ENCODE data around the gene PAIP2.
"Not testable (repeated sequence)": the region's sequence is repeated elsewhere in the genome, so short reads cannot be mapped to it uniquely, and the experiment has no call there.

The PAIP2 gene

GRCh38 chr5:139354186-139354585 lies 12.5 kb downstream of the PAIP2 start:
- Histone ChIP-seq H3K27ac (ENCODE audit: low read depth, low read length, poor library complexity, severe bottlenecking) (no peak overlapping the region), H3K4me2 (ENCODE audit: low read length) (no peak overlapping the region), H3K4me3 (ENCODE audit: low read depth, low read length, poor library complexity, severe bottlenecking) (no peak overlapping the region), H3K36me3 (ENCODE audit: insufficient read depth, low read length) (peaks cover 64% of the 10 kb centered on the region), H3K9me2 (ENCODE audit: low read depth, low read length) (no peaks in the 10 kb centered on the region), H3K9me3 (ENCODE audit: low read length) (peaks cover 2% of the 10 kb centered on the region; the same call in 1 of the 2 replicates), H3K27me3 (ENCODE audit: insufficient read depth, low read length) (no peaks in the 10 kb centered on the region), H3F3A (ENCODE audit: insufficient read depth, low read length) (no peaks in the 10 kb centered on the region), H4K20me1 (ENCODE audit: insufficient read depth, low read length) (no peaks in the 10 kb centered on the region), H3K9ac (ENCODE audit: low read length) (no peak overlapping the region), H2AFZ (ENCODE audit: low read length) (no peak overlapping the region), H3K4me1 (ENCODE audit: insufficient read depth, low read length, severe bottlenecking) (no peaks in the 10 kb centered on the region), H3K79me2 (ENCODE audit: insufficient read depth, low read length) (peaks cover 95% of the 10 kb centered on the region)
- TF ChIP-seq, protein P1, sequence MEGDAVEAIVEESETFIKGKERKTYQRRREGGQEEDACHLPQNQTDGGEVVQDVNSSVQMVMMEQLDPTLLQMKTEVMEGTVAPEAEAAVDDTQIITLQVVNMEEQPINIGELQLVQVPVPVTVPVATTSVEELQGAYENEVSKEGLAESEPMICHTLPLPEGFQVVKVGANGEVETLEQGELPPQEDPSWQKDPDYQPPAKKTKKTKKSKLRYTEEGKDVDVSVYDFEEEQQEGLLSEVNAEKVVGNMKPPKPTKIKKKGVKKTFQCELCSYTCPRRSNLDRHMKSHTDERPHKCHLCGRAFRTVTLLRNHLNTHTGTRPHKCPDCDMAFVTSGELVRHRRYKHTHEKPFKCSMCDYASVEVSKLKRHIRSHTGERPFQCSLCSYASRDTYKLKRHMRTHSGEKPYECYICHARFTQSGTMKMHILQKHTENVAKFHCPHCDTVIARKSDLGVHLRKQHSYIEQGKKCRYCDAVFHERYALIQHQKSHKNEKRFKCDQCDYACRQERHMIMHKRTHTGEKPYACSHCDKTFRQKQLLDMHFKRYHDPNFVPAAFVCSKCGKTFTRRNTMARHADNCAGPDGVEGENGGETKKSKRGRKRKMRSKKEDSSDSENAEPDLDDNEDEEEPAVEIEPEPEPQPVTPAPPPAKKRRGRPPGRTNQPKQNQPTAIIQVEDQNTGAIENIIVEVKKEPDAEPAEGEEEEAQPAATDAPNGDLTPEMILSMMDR (IDR thresholded peaks at IDR 0.05; ENCODE audit: low read length): no peak
- TF ChIP-seq EZH2 (IDR thresholded peaks at IDR 0.05; ENCODE audit: borderline replicate concordance, low read length): no peak

DNA sequence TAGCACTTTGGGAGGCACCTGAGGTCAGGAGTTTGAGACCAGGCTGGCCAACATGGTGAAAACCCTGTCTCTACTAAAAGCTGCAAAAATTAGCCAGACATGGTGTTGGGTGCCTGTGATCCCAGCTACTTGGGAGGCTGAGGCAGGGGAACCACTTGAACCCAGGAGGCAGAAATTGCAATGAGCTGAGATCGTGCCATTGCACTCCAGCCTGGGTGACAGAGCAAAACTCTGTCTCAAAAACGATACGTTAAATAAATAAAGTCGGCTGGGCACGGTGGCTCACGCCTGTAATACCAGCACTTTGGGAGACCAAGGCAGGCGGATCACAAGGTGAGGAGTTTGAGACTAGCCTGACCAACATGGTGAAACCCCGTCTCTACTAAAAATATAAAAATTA lies 14.2 kb downstream of the PAIP2 start:
- not testable (repeated sequence) for H3K9me2 ChIP-seq (ENCODE audit: low read depth, low read length); H3F3A ChIP-seq (ENCODE audit: insufficient read depth, low read length); H3K9me3 ChIP-seq (ENCODE audit: low read length); H4K20me1 ChIP-seq (ENCODE audit: insufficient read depth, low read length); H2AFZ ChIP-seq (ENCODE audit: low read length); H3K27ac ChIP-seq (ENCODE audit: low read depth, low read length, poor library complexity, severe bottlenecking); H3K27me3 ChIP-seq (ENCODE audit: insufficient read depth, low read length); H3K4me1 ChIP-seq (ENCODE audit: insufficient read depth, low read length, severe bottlenecking); H3K9ac ChIP-seq (ENCODE audit: low read length); H3K4me3 ChIP-seq (ENCODE audit: low read depth, low read length, poor library complexity, severe bottlenecking); H3K4me2 ChIP-seq (ENCODE audit: low read length)
- Histone ChIP-seq H3K36me3 (ENCODE audit: insufficient read depth, low read length) (peaks cover 70% of the 10 kb centered on the region), H3K79me2 (ENCODE audit: insufficient read depth, low read length) (peaks cover 87% of the 10 kb centered on the region)

DNA sequence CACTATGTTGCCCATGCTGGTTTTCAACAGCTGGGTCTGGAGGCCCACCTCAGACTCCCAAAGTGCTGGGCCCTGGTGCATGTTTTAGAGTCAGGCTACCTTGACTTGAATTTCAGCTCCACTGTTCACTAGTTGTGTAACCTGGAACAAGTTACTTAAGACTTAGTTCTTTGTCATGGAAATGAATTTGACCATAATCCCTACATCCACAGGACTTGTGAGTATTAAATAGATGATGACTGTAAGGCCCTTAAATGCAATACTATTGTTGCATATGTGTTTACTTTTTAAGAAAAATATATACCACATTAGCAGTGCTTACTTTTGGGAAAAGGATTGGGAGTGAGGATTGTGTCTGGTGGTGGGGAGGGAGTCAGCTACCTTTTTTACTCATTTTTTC lies 16.4 kb downstream of the PAIP2 start:
- H3K9me2 ChIP-seq (ENCODE audit: low read depth, low read length): no peaks in the 10 kb centered on the region
- TF ChIP-seq, protein P1 (IDR thresholded peaks at IDR 0.05; ENCODE audit: low read length): no peak
- no peak for TF ChIP-seq EZH2 (IDR thresholded peaks at IDR 0.05; ENCODE audit: borderline replicate concordance, low read length)
- H3K9ac ChIP-seq (ENCODE audit: low read length): no peak overlapping the region
- H3K4me2 ChIP-seq (ENCODE audit: low read length): no peak overlapping the region
- no peaks in the 10 kb centered on the region for H3K27me3 ChIP-seq (ENCODE audit: insufficient read depth, low read length)
- H3K36me3 ChIP-seq (ENCODE audit: insufficient read depth, low read length): peaks cover 60% of the 10 kb centered on the region
- no peak overlapping the region for H3K27ac ChIP-seq (ENCODE audit: low read depth, low read length, poor library complexity, severe bottlenecking)
- peaks cover 2% of the 10 kb centered on the region; the same call in 1 of the 2 replicates for H3K9me3 ChIP-seq (ENCODE audit: low read length)
- no peak overlapping the region for H3K4me3 ChIP-seq (ENCODE audit: low read depth, low read length, poor library complexity, severe bottlenecking)
- no peak overlapping the region for H2AFZ ChIP-seq (ENCODE audit: low read length)
- peaks cover 4% of the 10 kb centered on the region; the same call in 1 of the 2 replicates for H4K20me1 ChIP-seq (ENCODE audit: insufficient read depth, low read length)
- no peaks in the 10 kb centered on the region for H3F3A ChIP-seq (ENCODE audit: insufficient read depth, low read length)
- H3K4me1 ChIP-seq (ENCODE audit: insufficient read depth, low read length, severe bottlenecking): no peaks in the 10 kb centered on the region
- peaks cover 77% of the 10 kb centered on the region for H3K79me2 ChIP-seq (ENCODE audit: insufficient read depth, low read length)

DNA sequence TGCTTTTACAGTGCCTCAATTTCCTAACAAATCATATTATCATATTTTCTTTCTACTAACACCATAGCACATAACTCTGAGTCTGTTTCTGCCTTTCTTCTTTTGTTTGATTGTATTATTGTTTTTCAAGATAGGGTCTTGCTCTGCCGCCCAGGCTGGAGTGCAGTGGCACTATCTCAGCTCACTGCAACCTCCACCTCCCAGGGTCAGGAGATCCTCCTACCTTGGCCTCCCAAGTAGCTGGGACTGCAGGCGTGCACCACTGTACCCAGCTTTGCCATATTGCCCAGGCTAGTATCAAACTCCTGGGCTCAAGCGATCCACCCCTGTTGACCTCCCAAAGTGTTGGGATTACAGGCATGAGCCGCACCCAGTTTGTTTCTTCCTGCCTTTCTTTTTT lies 18.7 kb downstream of the PAIP2 start:
- Histone ChIP-seq H4K20me1 (ENCODE audit: insufficient read depth, low read length) (peaks cover 4% of the 10 kb centered on the region; the same call in 1 of the 2 replicates), H3F3A (ENCODE audit: insufficient read depth, low read length) (no peaks in the 10 kb centered on the region), H3K4me3 (ENCODE audit: low read depth, low read length, poor library complexity, severe bottlenecking) (no peak overlapping the region), H3K9me3 (ENCODE audit: low read length) (no peaks in the 10 kb centered on the region), H3K4me1 (ENCODE audit: insufficient read depth, low read length, severe bottlenecking) (no peaks in the 10 kb centered on the region), H3K36me3 (ENCODE audit: insufficient read depth, low read length) (peaks cover 57% of the 10 kb centered on the region), H3K9me2 (ENCODE audit: low read depth, low read length) (no peaks in the 10 kb centered on the region), H3K9ac (ENCODE audit: low read length) (no peak overlapping the region), H3K4me2 (ENCODE audit: low read length) (no peak overlapping the region), H3K27ac (ENCODE audit: low read depth, low read length, poor library complexity, severe bottlenecking) (no peak overlapping the region), H2AFZ (ENCODE audit: low read length) (no peak overlapping the region), H3K79me2 (ENCODE audit: insufficient read depth, low read length) (peaks cover 53% of the 10 kb centered on the region), H3K27me3 (ENCODE audit: insufficient read depth, low read length) (no peaks in the 10 kb centered on the region)
- no peak for TF ChIP-seq EZH2 (IDR thresholded peaks at IDR 0.05; ENCODE audit: borderline replicate concordance, low read length)
- TF ChIP-seq, protein P1 (IDR thresholded peaks at IDR 0.05; ENCODE audit: low read length): no peak
